T-helper 17 cell (primary cell): ENCODE data around the gene PARL. TPM values are rescaled to one million over a fixed set of nuclear protein-coding genes. Genes with fewer than 3 reads are reported as not detected.

Experiments
- ATAC-seq: fragments of 150-1000 bp; cut with Tn5 transposase; 2 replicates; pipeline ENCODE4 v1.10.0; 2021; ENCODE audit warnings: mild to moderate bottlenecking, moderate library complexity
- DNase-seq, 3 donors: peaks; one replicate each; pipeline versions ENCODE4 v3.0.0 to v3.0.0-alpha.2; 2020 to 2021
- H3K9me3 ChIP-seq: one replicate; pipeline ENCODE4 v1.7.0; 2013; ENCODE audit warnings: low read length, mild to moderate bottlenecking; ENCODE audit not compliant: control insufficient read depth, poor library complexity, severe bottlenecking
- H3K27ac Mint-ChIP-seq: one replicate; pipeline ENCODE4 v1.8.0; 2022; ENCODE audit warnings: mild to moderate bottlenecking, moderate library complexity, mixed read lengths
- H3K27me3 Mint-ChIP-seq: one replicate; pipeline ENCODE4 v1.8.0; 2022; ENCODE audit warnings: mixed read lengths
- H3K36me3 Mint-ChIP-seq: one replicate; pipeline ENCODE4 v1.8.0; 2022; ENCODE audit warnings: low read depth, mixed read lengths
- H3K4me1 Mint-ChIP-seq: one replicate; pipeline ENCODE4 v1.8.0; 2022; ENCODE audit warnings: mild to moderate bottlenecking, mixed read lengths
- H3K4me3 Mint-ChIP-seq: one replicate; pipeline ENCODE4 v1.8.0; 2022; ENCODE audit warnings: mild to moderate bottlenecking, moderate library complexity, mixed read lengths
- total RNA-seq, 4 donors: library from RNA in 2 of 4; stranded (reverse) in 2 of 4; gene quantifications; one replicate each; pipeline ENCODE4 v1.2.3 and lab custom pipeline; 2022 to 2026

PARL gene
- total RNA-seq, 2 donors from 2014 or later: 36.6 to 38.3 TPM

- Mint-ChIP-seq H3K4me3 (peak overlapping the region; percentile 70), H3K27ac (peak overlapping the region; percentile 67), H3K27me3 (no peaks in the 10 kb centered on the region), H3K4me1 (peaks cover 5% of the 10 kb centered on the region), H3K36me3 (peaks cover under 1% of the 10 kb centered on the region)
- no peaks in the 10 kb centered on the region for H3K9me3 ChIP-seq
- DNase-seq (no peak), ATAC-seq (peak; percentile 10)
Observed at GRCh38 chr3:183815951-183816475, 68.7 kb downstream of the PARL start.

GRCh38 chr3:183815563-183815940 is 69.1 kb downstream of the PARL start:
- no peaks in the 10 kb centered on the region for H3K9me3 ChIP-seq
- Mint-ChIP-seq H3K4me1 (peaks cover 5% of the 10 kb centered on the region), H3K36me3 (peaks cover 2% of the 10 kb centered on the region), H3K27me3 (no peaks in the 10 kb centered on the region), H3K27ac (peak overlapping the region; percentile 67), H3K4me3 (peak overlapping the region; percentile 70)
- ATAC-seq (peak; percentile 63), DNase-seq (no peak)

DNA sequence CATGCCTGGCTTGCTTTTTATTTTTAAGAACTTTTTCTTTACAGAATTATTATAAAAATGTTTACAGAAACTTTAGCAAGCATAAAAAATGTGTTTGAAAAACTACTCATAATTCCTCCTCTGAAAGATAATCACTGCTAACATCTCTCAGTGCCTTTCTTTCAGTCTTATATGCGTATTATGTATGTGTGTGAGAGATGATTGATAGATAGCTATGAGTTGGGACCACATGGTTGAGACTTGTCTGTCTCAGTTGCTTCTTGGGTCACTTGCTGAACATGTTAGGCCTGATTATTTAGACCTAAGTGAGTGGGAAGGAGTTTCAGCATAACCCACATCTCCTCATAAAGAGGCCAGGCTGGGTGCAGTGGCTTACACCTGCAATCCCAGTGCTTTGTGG is 70.4 kb downstream of the PARL start:
- no peaks in the 10 kb centered on the region for H3K27me3 Mint-ChIP-seq
- H3K36me3 Mint-ChIP-seq: peaks cover 2% of the 10 kb centered on the region
- no peak overlapping the region for H3K4me3 Mint-ChIP-seq
- H3K27ac Mint-ChIP-seq: no peak overlapping the region
- no peak for DNase-seq
- peaks cover 5% of the 10 kb centered on the region for H3K4me1 Mint-ChIP-seq
- no peak for ATAC-seq
- no peaks in the 10 kb centered on the region for H3K9me3 ChIP-seq

DNA sequence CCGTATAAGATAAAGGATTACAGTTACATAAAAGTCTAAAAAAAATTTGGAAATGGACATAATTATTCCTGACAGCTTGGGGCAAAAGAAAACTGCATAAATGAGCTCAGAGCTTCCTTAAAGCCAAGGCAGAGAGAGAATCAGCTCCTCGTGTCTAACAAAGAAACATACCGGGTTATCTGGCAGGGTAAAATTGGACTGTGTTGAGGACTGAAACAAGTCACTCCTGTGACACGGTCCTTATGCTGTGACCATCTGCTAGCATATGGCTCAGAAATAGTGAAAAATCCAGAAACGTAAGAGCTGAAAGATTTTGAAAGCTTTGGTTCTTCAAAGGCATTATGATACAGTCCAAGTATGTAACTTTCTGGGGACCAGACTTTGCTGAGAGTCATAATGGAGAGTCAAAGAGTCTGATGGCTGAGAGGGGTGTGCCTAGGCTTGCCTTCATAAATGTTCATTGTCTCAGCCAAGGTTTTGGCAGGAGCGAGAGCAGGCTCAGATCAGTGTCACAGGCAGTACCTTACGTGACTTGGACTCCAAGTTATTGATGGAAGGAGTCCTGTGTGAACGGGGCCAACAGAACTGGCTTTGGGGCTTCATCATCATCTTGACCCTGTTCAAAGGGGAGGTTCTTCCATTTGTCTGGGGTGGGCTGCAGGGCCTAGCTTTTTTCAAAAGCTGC is 71.8 kb downstream of the PARL start:
- peak overlapping the region; percentile 45 for H3K27ac Mint-ChIP-seq

DNA sequence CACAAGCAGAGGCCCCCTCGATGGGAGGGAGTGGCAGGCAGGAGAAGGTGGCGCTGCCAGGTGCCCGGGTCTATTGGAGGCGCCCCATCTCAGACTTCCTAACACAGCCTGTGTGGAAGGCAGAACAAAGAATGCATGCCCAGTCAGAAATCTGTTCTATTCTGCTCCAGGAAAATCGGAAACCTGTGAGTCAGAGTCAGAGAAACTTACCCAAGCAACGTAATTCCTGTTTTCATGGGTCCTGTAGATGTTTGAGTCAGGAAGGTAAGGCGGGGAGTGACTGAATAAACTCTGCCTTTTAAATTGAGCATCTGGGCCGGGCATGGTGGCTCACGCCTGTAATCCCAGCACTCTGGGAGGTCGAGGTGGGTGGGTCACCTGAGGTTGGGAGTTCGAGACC is 73.0 kb downstream of the PARL start:
- Mint-ChIP-seq H3K27me3 (no peaks in the 10 kb centered on the region), H3K36me3 (peaks cover 5% of the 10 kb centered on the region), H3K4me1 (peaks cover 5% of the 10 kb centered on the region), H3K27ac (peak overlapping the region; percentile 45), H3K4me3 (no peak overlapping the region)
- DNase-seq (no peak), ATAC-seq (no peak)
- H3K9me3 ChIP-seq: no peaks in the 10 kb centered on the region

More for the DNA sequence above, 71.8 kb downstream of the PARL start:
- peaks cover 5% of the 10 kb centered on the region for H3K36me3 Mint-ChIP-seq
- no peaks in the 10 kb centered on the region for H3K9me3 ChIP-seq
- DNase-seq: no peak
- no peaks in the 10 kb centered on the region for H3K27me3 Mint-ChIP-seq
- peaks cover 5% of the 10 kb centered on the region for H3K4me1 Mint-ChIP-seq
- H3K4me3 Mint-ChIP-seq: no peak overlapping the region
- no peak for ATAC-seq

GRCh38 chr3:183810643-183811594 is 73.8 kb downstream of the PARL start:
- no peaks in the 10 kb centered on the region for H3K9me3 ChIP-seq
- DNase-seq (no peak), ATAC-seq (no peak)
- H3K27ac Mint-ChIP-seq: peak overlapping the region; percentile 47
- H3K27me3 Mint-ChIP-seq: no peaks in the 10 kb centered on the region
- H3K4me3 Mint-ChIP-seq: no peak overlapping the region
- peaks cover 5% of the 10 kb centered on the region for H3K36me3 Mint-ChIP-seq
- H3K4me1 Mint-ChIP-seq: peaks cover 2% of the 10 kb centered on the region

DNA sequence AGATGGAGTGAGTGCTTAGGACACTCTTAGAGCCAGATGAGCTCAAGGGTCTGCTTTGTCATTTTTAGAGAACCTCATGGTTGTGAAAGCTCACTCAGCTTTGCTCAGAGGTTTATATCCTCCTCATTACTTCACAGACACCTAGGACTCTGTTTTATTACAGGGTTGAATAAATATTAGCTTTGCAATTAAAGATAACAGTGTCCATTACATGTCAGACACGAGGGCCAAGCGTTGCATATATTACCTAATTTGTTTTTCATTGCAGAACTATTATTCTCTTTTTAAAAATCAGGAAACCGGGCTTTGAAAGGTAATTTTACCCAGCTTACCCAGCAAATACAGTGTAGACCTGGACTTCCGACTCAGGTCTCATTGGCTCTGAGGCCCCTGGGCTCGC is 75.4 kb downstream of the PARL start:
- ATAC-seq (no peak), DNase-seq (no peak)
- Mint-ChIP-seq H3K27ac (no peak overlapping the region), H3K27me3 (no peaks in the 10 kb centered on the region), H3K4me3 (no peak overlapping the region), H3K36me3 (peaks cover 6% of the 10 kb centered on the region), H3K4me1 (peaks cover under 1% of the 10 kb centered on the region)
- H3K9me3 ChIP-seq: no peaks in the 10 kb centered on the region

- ATAC-seq: no peak
- Mint-ChIP-seq H3K4me3 (no peak overlapping the region), H3K27ac (no peak overlapping the region), H3K4me1 (no peaks in the 10 kb centered on the region), H3K27me3 (no peaks in the 10 kb centered on the region), H3K36me3 (peaks cover 9% of the 10 kb centered on the region)
- H3K9me3 ChIP-seq: no peaks in the 10 kb centered on the region
- DNase-seq: no peak
Observed at GRCh38 chr3:183808355-183808754, 76.3 kb downstream of the PARL start.

DNA sequence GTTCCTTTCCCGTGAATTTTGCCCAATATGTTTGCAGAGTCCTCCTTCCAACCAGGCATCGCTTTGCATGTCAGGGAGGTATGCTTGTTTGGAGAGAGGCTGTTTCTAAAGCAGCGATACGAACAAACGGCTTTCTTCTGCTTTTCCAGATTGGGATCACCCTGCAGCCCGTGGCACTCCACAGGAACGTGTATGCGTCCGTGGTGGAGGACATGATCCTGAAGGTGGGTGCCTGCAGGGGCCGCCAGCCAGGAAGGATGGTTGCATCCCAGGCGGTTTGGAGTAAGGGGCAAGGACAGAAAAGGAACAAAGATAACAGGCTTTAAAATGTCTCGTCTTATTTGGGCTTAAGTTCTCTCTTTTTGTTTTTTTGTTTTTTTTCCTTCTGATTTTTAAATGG is 76.8 kb downstream of the PARL start:
- Mint-ChIP-seq H3K4me1 (no peaks in the 10 kb centered on the region), H3K27me3 (no peaks in the 10 kb centered on the region), H3K36me3 (peaks cover 11% of the 10 kb centered on the region), H3K27ac (no peak overlapping the region), H3K4me3 (no peak overlapping the region)
- no peaks in the 10 kb centered on the region for H3K9me3 ChIP-seq
- ATAC-seq: no peak
- DNase-seq: no peak

DNA sequence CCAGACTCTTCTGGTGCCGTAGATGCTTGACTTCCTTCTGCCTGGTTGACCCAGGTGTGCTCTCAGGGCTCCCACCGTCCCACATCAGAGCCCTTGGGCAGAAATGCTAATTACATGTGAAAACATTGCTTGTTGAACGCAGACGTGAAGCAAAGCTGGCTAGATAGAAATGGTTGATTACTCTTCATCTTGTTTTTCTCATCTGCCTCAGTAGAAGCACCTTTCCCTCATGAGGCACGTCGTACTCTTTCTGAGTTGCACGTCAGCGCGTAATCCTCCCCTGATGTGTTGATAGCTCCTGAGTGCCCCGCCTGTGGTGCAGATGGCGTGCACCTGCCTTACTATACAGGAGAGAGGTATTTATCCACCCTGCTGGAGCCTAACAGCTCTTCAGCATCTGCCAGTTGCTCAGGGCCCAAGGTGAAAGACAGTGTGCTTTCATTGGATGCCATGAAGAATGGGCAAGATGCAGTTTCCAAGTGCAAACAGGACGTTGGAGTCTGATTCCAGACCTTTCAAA is 77.4 kb downstream of the PARL start:
- no peak overlapping the region for H3K4me3 Mint-ChIP-seq
- peak overlapping the region; percentile 45 for H3K27ac Mint-ChIP-seq
- H3K4me1 Mint-ChIP-seq: no peaks in the 10 kb centered on the region
- peaks cover 11% of the 10 kb centered on the region for H3K36me3 Mint-ChIP-seq
- ATAC-seq (no peak), DNase-seq (no peak)
- no peaks in the 10 kb centered on the region for H3K9me3 ChIP-seq
- H3K27me3 Mint-ChIP-seq: no peaks in the 10 kb centered on the region

DNA sequence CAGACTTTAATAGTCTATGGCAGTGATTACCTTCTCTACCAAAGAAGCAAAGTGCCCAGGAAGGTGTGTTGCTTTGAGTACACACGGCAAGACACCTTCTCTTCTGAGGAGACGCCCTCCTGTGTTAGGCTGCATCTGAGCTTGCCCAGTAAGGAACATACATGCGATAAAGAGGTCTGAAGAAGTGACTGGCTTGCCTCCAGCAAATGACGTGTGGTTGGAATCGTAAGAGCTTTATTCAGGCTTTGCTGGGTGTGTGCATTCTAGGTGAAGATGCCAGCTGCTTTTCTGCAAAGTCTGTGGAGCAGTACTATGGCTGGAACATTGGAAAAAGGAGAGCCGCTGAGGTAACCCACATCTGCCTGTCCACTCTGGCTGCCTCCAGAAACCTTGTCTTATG is 81.7 kb downstream of the PARL start:
- Mint-ChIP-seq H3K36me3 (peaks cover 18% of the 10 kb centered on the region), H3K4me3 (no peak overlapping the region), H3K27me3 (no peaks in the 10 kb centered on the region), H3K4me1 (no peaks in the 10 kb centered on the region), H3K27ac (no peak overlapping the region)
- no peak for ATAC-seq
- DNase-seq: no peak
- no peaks in the 10 kb centered on the region for H3K9me3 ChIP-seq

GRCh38 chr3:183801601-183802000 is 83.1 kb downstream of the PARL start:
- no peak overlapping the region for H3K4me3 Mint-ChIP-seq
- H3K27ac Mint-ChIP-seq: no peak overlapping the region
- DNase-seq (no peak), ATAC-seq (no peak)
- H3K27me3 Mint-ChIP-seq: no peaks in the 10 kb centered on the region
- H3K36me3 Mint-ChIP-seq: peaks cover 18% of the 10 kb centered on the region
- no peaks in the 10 kb centered on the region for H3K9me3 ChIP-seq
- no peaks in the 10 kb centered on the region for H3K4me1 Mint-ChIP-seq

- no peaks in the 10 kb centered on the region for H3K4me1 Mint-ChIP-seq
- no peaks in the 10 kb centered on the region for H3K27me3 Mint-ChIP-seq
- peaks cover 18% of the 10 kb centered on the region for H3K36me3 Mint-ChIP-seq
- H3K27ac Mint-ChIP-seq: peak overlapping the region; percentile 82
- no peaks in the 10 kb centered on the region for H3K9me3 ChIP-seq
- no peak overlapping the region for H3K4me3 Mint-ChIP-seq
- ATAC-seq: no peak
- no peak for DNase-seq
Observed at GRCh38 chr3:183800243-183800863, 84.3 kb downstream of the PARL start.
